GM23248 (cell line): ENCODE results near the gene WFDC9. TPM values are rescaled to one million over a fixed set of nuclear protein-coding genes. Genes with fewer than 3 reads are reported as not detected.
A peak's percentile ranks its signal among the peaks of the same experiment; 100 is the strongest.

Experiments
- DNase-seq: peaks from one replicate; pipeline ENCODE4 v3.0.0-alpha.2; 2015
- H2AFZ ChIP-seq: fragments of 200-600 bp; sonication (generic); 2 replicates; pipeline ENCODE4 v1.6.1; 2016; ENCODE audit warnings: antibody characterized with exemption
- H3F3A ChIP-seq: fragments of 200-600 bp; sonication (generic); 2 replicates; pipeline ENCODE4 v1.6.1; 2016; ENCODE audit warnings: mild to moderate bottlenecking, antibody characterized with exemption, mixed run types; ENCODE audit not compliant: insufficient read depth
- H3K27ac ChIP-seq: fragments of 200-600 bp; sonication (generic); 2 replicates; pipeline ENCODE4 v1.5.1; 2016; ENCODE audit warnings: mild to moderate bottlenecking
- H3K27me3 ChIP-seq: fragments of 200-600 bp; sonication (generic); replicated peaks from 2 replicates; pipeline ENCODE4 v1.6.1; 2016; ENCODE audit warnings: mild to moderate bottlenecking; ENCODE audit not compliant: insufficient read depth
- H3K36me3 ChIP-seq: fragments of 200-600 bp; sonication (generic); 2 replicates; pipeline ENCODE4 v1.6.1; 2016; ENCODE audit warnings: low read depth, mild to moderate bottlenecking
- H3K4me1 ChIP-seq: fragments of 200-600 bp; sonication (generic); 2 replicates; pipeline ENCODE4 v1.6.1; 2016; ENCODE audit warnings: mild to moderate bottlenecking; ENCODE audit not compliant: insufficient read depth
- H3K4me2 ChIP-seq: fragments of 200-600 bp; sonication (generic); one replicate; pipeline ENCODE4 v1.6.1; 2016; ENCODE audit warnings: mild to moderate bottlenecking; ENCODE audit not compliant: unreplicated experiment
- H3K4me3 ChIP-seq: fragments of 200-600 bp; sonication (generic); 2 replicates; pipeline ENCODE4 v1.5.1; 2016; ENCODE audit warnings: mild to moderate bottlenecking
- H3K79me2 ChIP-seq: fragments of 200-600 bp; sonication (generic); 2 replicates; pipeline ENCODE4 v1.6.1; 2016; ENCODE audit warnings: mild to moderate bottlenecking; ENCODE audit not compliant: insufficient read depth
- H3K9ac ChIP-seq: fragments of 200-600 bp; sonication (generic); 2 replicates; pipeline ENCODE4 v1.6.1; 2016; ENCODE audit warnings: mild to moderate bottlenecking
- H3K9me2 ChIP-seq: fragments of 200-600 bp; sonication (generic); 2 replicates; pipeline ENCODE4 v1.6.1; 2016; ENCODE audit warnings: mixed run types, mild to moderate bottlenecking, moderate library complexity; ENCODE audit not compliant: insufficient read depth
- H3K9me3 ChIP-seq: fragments of 200-600 bp; sonication (generic); one replicate; pipeline ENCODE4 v1.6.1; 2017; ENCODE audit warnings: low read depth
- H4K20me1 ChIP-seq: fragments of 200-600 bp; sonication (generic); 2 replicates; pipeline ENCODE4 v1.6.0; 2016; ENCODE audit not compliant: insufficient read depth
- EZH2 ChIP-seq: fragments of 200-600 bp; sonication (generic); IDR thresholded peaks from 2 replicates; pipeline ENCODE4 v1.6.1; 2018; ENCODE audit warnings: antibody characterized with exemption, mild to moderate bottlenecking; ENCODE audit not compliant: insufficient read depth, poor library complexity, severe bottlenecking
- EZH2phosphoT487 ChIP-seq: fragments of 200-600 bp; sonication (generic); IDR thresholded peaks from 2 replicates; pipeline ENCODE4 v1.6.1; 2018; ENCODE audit warnings: antibody characterized with exemption, moderate library complexity, mild to moderate bottlenecking, low read depth; ENCODE audit not compliant: insufficient read depth
- WGBS, 2 experiments: methylation state at CpG; one replicate each; pipeline ENCODE4 v1.1.6; 2015 to 2017; ENCODE audit warnings: low lambda C conversion rate in 2 of 2, low coverage in 1 of 2; ENCODE audit errors: missing lambda C conversion rate in 2 of 2; 5-methylcytosine and 5-hydroxymethylcytosine counted together
- in situ Hi-C: fragments of 300-500 bp; cut with MboI; formaldehyde crosslinking; loops from 2 replicates; pipeline ENCODE4 v1.15.0; 2020
- polyA plus RNA-seq: library from polyadenylated mRNA; unstranded; fragments of >200 nt; fragmentation: Nextera tagmentation; extraction: Ambion mirVana; gene quantifications from 2 replicates; pipeline ENCODE4 v1.2.1, GENCODE V29; 2016
- total RNA-seq: library from RNA; depleted of rRNA; stranded (reverse); fragments of >200 nt; shearing (Covaris generic); gene quantifications from 2 replicates; pipeline ENCODE4 v1.2.3, GENCODE V29; 2014

WFDC9 gene
- total and polyA plus RNA-seq, 2 experiments from 2014 or later, result not detected

DNA sequence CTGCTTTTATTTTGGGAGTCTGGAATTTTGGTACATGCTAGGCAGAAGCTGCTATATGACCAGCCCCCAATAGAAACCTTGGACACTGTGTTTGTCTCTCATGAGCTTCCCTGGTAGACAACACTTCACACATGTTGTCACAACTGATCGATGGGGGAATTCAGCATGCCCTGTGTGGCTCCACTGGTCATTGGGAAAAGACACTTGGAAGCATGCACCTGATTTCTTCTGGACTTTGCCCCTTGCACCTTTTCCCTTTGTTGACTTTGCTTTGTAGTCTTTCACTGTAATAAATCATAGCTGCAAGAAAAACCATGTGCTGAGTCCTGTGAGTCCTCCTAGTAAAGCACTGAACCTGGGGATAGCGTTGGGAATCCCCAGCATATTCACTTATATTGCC lies 9.5 kb downstream of the WFDC9 start:
- 41 to 45% methylated on average over 2 of the region's 2 CpGs for WGBS, 2 experiments
- no peak overlapping the region for H3K4me3 ChIP-seq
- DNase-seq, result no peak
- no peak overlapping the region for H3K27ac ChIP-seq
- H3K36me3 ChIP-seq, result no peaks in the 10 kb centered on the region
- in situ Hi-C loops, result no loop called here
- no peaks in the 10 kb centered on the region for H4K20me1 ChIP-seq
- H3K4me2 ChIP-seq, result no peak overlapping the region
- no peak overlapping the region for H2AFZ ChIP-seq
- TF ChIP-seq EZH2 (no peak), EZH2phosphoT487 (no peak)
- H3K4me1 ChIP-seq, result no peaks in the 10 kb centered on the region
- H3K9me3 ChIP-seq, result no peaks in the 10 kb centered on the region
- H3K9me2 ChIP-seq, result peaks cover 2% of the 10 kb centered on the region; the same call in 1 of the 2 replicates
- H3F3A ChIP-seq, result no peaks in the 10 kb centered on the region
- H3K27me3 ChIP-seq, result no peaks in the 10 kb centered on the region
- H3K79me2 ChIP-seq, result no peaks in the 10 kb centered on the region
- H3K9ac ChIP-seq, result no peak overlapping the region

DNA sequence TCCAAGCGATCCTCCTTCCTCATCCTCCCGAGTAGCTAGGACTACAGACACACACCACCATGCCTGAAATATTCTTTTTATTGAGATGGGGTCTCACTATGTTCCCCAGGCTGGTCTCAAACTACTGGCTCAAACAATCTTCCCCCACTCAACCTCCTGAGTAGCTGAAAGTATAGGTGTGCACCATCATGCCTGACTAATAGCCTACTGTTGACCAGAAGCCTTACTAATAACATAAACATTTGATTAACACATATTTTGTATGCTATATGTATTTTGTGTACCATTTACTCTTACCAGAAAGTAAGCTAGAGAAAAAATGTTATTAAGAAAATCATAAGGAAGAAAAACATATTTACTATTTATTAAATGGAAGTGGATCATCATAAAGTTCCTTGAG lies 13.5 kb downstream of the WFDC9 start:
- no peaks in the 10 kb centered on the region for H4K20me1 ChIP-seq
- H3K27ac ChIP-seq, result no peak overlapping the region
- 76 to 88% methylated on average over 2 of the region's 2 CpGs for WGBS, 2 experiments
- no peak overlapping the region for H3K4me3 ChIP-seq
- no peak overlapping the region for H3K9ac ChIP-seq
- no peaks in the 10 kb centered on the region for H3K27me3 ChIP-seq
- no peaks in the 10 kb centered on the region for H3K9me3 ChIP-seq
- H3K4me1 ChIP-seq, result no peaks in the 10 kb centered on the region
- no peaks in the 10 kb centered on the region for H3F3A ChIP-seq
- in situ Hi-C loops, result no loop called here
- H2AFZ ChIP-seq, result no peak overlapping the region
- H3K4me2 ChIP-seq, result no peak overlapping the region
- H3K79me2 ChIP-seq, result no peaks in the 10 kb centered on the region
- DNase-seq, result no peak
- no peaks in the 10 kb centered on the region for H3K9me2 ChIP-seq
- no peaks in the 10 kb centered on the region for H3K36me3 ChIP-seq
- TF ChIP-seq EZH2 (no peak), EZH2phosphoT487 (no peak)

DNA sequence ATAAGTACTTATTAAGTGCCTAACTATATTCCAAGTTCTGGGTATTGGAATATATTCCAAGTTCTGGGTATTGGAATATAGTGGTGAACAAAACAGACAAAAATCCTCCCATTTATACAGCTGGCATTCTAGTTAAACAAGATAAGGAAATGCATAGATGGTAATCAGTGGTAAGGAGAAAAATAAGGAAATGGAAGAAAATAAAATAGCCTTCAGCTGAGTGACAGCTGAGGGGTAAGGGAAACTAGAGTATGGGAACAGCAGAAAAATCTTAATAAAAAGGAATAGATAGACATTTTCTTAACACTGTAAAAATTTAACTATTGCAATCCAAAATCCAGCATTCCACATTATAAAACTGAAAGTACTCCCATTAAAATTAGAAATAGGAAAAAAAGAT lies 18.8 kb downstream of the WFDC9 start:
- Histone ChIP-seq H3K27me3 (no peaks in the 10 kb centered on the region), H3K4me1 (peaks cover 19% of the 10 kb centered on the region), H3K9me3 (no peaks in the 10 kb centered on the region), H3K27ac (no peak overlapping the region), H3K4me3 (no peak overlapping the region), H3K9me2 (no peaks in the 10 kb centered on the region), H3F3A (peaks cover 22% of the 10 kb centered on the region), H3K36me3 (no peaks in the 10 kb centered on the region), H2AFZ (no peak overlapping the region), H3K4me2 (no peak overlapping the region), H3K79me2 (no peaks in the 10 kb centered on the region), H3K9ac (no peak overlapping the region), H4K20me1 (no peaks in the 10 kb centered on the region)
- TF ChIP-seq EZH2phosphoT487 (no peak), EZH2 (no peak)
- no peak for DNase-seq
- in situ Hi-C loops, result no loop called here

DNA sequence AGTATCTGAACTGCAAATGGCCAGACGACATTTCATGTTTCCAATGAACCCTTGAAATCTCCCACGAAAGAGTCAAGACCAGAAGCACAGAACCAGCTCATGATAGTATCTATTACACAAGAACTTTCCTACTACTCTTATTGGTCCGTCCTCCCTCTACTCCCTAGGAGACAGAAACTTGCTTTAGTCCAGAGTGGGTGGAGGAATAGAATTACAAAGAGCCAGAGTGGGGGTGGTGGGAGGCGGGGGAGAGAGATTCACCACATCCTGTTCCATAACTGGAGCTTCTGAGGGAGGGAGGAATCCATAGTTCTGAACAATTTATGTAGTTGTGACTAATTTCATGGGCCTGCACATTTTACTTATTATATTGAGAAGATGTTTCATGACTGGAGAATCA lies 20.0 kb downstream of the WFDC9 start:
- Histone ChIP-seq H3F3A (peaks cover 22% of the 10 kb centered on the region), H3K9me2 (no peaks in the 10 kb centered on the region), H3K27me3 (no peaks in the 10 kb centered on the region), H3K4me3 (peak overlapping the region; percentile 25), H3K36me3 (no peaks in the 10 kb centered on the region), H3K79me2 (no peaks in the 10 kb centered on the region), H3K4me1 (peaks cover 19% of the 10 kb centered on the region), H2AFZ (peak overlapping the region; percentile 68), H3K4me2 (peak overlapping the region; percentile 33), H3K9me3 (no peaks in the 10 kb centered on the region), H3K9ac (no peak overlapping the region), H3K27ac (peak overlapping the region; percentile 51), H4K20me1 (no peaks in the 10 kb centered on the region)
- in situ Hi-C loops, result no loop called here
- no peak for TF ChIP-seq EZH2phosphoT487
- no peak for TF ChIP-seq EZH2
- peak; percentile 88 for DNase-seq
- WGBS, 2 experiments, result 8 to 23% methylated on average over 4 of the region's 4 CpGs

DNA sequence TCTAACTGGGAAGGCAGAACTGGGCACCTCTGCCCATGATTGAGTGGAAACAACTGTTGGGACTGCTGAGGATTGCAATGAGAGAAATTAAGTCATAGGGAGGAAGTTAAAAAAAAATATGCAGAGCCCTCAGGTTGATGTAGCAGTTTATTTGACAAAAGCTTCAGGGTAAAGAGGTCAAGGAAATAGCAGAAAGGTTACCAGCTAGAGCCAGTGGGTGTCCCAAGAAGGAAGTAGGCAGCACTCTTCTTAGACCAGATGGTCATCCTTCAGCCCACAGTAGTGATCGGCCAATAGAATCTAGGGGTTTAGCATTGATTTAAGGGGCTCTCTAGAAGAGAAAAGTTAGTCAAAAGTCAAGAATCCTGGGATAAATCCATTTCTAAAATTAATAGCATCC lies 23.3 kb downstream of the WFDC9 start:
- Histone ChIP-seq H4K20me1 (no peaks in the 10 kb centered on the region), H3K4me2 (no peak overlapping the region), H3K9me3 (peaks cover 4% of the 10 kb centered on the region), H2AFZ (no peak overlapping the region), H3F3A (peaks cover 22% of the 10 kb centered on the region), H3K36me3 (no peaks in the 10 kb centered on the region), H3K9ac (no peak overlapping the region), H3K9me2 (no peaks in the 10 kb centered on the region), H3K27me3 (no peaks in the 10 kb centered on the region), H3K79me2 (no peaks in the 10 kb centered on the region), H3K4me1 (peaks cover 19% of the 10 kb centered on the region), H3K27ac (no peak overlapping the region), H3K4me3 (no peak overlapping the region)
- TF ChIP-seq EZH2phosphoT487 (no peak), EZH2 (no peak)
- no peak for DNase-seq
- in situ Hi-C loops, result no loop called here
- whole genome bisulfite sequencing, 2 experiments, result 50 to 56% methylated on average over 1 of the region's 1 CpG
